Hematopoietic multipotent progenitor cell treated with erythropoietin and hydrocortisone succinate and interleukin-3 and kit ligand, for 6 days (in vitro differentiated cells): ENCODE results near the gene CSF3R.
"Not testable (repeated sequence)": the region's sequence is repeated elsewhere in the genome, so short reads cannot be mapped to it uniquely, and the experiment has no call there.

Experiments used
- DNase-seq: peaks from one replicate; pipeline ENCODE4 v3.0.0-alpha.2; 2015

The CSF3R gene

GRCh38 chr1:36512842-36513241 is 30.1 kb upstream of the CSF3R start:
- DNase-seq, result no peak

GRCh38 chr1:36511804-36512798 is 29.4 kb upstream of the CSF3R start:
- DNase-seq, result no peak

- not testable (repeated sequence) for DNase-seq
These were observed 28.5 kb upstream of the CSF3R start for GRCh38 chr1:36511220-36511619.

GRCh38 chr1:36510418-36510817 is 27.7 kb upstream of the CSF3R start:
- DNase-seq, result no peak

DNA sequence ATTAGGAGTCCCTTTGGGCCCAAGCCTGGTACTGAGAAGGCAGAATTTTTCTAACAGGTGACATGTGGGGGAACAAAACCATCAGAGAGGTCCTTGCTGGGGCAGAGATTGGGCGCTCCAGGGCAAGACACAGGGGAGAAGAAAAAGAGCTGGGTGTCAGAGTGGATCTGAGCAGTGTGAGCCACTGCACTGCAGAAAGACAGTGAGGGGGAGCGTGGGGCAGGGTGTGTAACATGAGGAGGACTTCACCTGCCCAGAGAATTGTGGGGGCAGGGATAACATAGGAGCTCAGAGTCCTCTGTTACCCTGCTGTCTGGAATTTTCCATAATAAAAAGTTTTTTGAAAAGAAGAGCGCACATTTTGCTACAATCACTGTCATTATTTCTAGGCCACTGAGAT is 25.5 kb upstream of the CSF3R start:
- DNase-seq, result no peak

DNA sequence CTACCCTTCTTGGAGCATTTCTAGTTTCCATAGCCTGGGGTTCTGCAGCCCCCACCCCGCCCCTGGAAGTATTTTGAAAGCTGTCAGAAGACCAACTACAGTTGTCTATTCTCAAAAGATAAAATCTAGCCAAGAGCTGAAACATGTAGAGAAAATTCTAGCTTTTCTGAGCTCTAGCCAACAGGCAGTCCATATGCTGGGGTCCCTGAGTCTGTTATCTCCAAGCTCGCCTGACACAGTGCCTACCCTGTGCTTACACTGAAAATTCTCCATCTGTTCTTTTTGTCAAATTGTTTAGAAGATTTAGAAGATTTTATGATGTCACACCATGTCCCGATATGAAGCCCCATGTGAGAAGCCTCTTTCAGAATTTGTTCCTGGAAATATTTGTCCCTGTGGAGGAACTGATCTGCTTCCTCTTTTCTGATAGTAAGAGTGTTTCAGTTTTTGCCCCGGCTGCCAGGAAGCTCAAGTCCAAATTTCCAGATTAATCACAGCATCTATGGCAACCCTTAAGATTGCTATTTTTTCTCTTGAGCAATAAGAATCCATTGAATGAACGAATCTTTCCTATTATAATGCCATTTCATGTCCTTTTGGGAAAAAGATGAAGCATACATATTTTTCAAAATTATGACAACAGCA is 23.7 kb upstream of the CSF3R start:
- DNase-seq, result no peak

DNA sequence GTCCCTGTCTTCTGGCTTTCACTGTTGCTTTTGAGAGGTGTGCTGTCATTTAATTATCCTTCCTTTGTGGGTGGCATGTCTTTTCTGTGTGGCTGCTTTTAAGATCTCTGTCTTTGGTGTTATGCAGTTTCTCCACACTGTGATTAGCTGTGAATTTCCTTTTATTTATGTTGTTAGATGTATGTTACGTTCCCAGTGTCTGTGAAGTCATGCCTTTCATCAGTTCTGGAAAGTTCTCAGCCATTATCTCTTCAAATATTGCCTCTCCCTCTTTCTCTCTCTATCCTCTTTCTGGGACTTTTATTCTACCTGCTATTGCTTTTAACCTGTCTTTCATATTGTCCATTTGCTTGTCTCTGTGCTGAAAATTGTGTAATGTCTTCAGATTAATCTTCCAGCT is 21.0 kb upstream of the CSF3R start:
- no peak for DNase-seq

DNA sequence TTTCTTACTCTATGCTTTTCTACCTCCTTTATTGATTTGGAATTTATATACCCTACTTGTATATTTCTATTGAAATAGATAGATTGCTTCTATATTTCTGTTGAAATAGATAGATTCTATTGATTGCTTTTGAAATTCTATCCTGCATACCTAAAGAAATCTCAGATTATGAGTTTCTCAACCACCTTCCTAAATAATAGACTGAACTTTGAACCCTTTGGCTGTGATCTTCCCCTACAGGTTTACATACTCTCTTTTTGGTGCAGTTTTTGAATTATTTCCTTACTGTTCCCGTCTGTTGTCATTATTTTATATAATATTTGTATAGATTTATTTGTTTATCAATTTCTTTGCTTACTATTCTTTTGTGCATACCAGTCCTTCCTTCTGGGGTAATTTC is 20.4 kb upstream of the CSF3R start:
- DNase-seq, result no peak

DNA sequence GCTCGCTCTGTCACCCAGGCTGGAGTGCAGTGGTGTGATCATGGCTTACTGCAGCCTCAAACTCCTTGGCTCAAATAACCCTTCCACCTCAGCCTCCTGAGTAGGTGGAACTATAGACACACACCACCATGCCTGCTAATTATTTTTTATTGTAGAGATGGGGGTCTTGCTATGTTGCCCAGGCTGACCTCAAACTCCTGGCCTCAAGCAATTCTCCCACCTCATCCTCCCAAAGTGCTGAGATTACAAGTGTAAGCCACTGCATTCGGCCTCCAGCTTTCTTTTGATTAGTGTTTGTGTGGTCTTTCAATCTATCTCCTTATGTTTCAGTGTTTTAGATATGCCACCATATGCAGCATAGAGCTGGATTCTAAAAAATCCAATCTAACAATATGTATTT is 19.9 kb upstream of the CSF3R start:
- no peak for DNase-seq

GRCh38 chr1:36501911-36502310 is 19.2 kb upstream of the CSF3R start:
- DNase-seq, result not testable (repeated sequence)

DNA sequence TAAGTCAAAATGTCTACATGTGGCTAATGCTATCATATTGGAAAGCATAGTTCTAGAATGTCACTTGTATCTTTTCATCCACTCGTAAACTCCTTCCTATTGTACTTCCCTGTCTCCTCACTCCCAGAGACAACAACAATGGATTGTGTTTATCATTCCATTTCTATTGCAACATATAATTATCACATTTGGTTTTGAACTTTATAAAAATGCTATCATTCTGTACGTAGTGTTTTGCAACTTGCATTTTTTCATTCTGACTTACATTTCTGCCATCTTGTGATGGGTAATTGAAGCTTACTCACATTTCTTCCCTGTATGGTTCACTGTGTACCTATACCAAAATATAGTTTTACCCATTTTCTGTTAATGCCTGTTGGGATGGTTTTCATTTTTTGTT is 14.5 kb upstream of the CSF3R start:
- DNase-seq, result no peak

- no peak for DNase-seq
These were observed 12.3 kb upstream of the CSF3R start for GRCh38 chr1:36494971-36495370.

DNA sequence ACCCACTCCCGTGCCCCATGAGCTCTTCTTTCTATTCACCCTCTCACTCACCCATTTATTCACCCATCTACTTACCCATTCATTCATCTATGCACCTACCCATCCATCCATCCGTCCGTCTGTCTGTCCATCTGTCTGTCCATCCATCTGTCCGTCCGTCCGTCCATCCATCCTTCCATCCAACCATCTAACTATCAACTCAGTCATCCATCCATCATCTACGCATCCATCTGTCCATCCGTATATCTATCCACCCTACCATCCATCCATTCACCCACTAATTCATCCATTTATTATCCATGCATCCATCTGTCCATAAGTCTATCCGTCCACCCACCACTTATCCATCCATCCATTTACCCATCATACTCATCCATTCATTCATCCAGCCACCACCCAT is 10.8 kb upstream of the CSF3R start:
- DNase-seq, result no peak

DNA sequence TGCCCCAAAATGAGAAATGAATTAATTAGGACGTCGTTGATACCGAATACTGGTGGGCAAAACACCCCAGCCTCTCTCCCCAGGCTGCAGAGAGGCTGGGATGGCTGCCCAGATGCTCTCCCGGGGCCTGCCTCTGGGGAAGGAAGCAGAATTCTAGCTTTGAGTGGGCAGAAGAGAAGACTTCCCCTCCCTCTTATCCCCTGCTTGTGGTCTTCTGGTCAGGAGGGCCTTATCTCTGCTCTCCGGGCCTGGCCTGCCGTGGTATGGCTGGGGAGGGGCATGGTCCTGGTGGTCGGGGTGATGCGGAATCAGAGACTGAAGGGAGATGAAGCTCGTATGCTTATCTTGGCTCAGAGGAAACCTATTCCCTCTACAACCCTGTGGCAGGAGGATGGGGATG is 9.8 kb upstream of the CSF3R start:
- peak; percentile 83 for DNase-seq

DNA sequence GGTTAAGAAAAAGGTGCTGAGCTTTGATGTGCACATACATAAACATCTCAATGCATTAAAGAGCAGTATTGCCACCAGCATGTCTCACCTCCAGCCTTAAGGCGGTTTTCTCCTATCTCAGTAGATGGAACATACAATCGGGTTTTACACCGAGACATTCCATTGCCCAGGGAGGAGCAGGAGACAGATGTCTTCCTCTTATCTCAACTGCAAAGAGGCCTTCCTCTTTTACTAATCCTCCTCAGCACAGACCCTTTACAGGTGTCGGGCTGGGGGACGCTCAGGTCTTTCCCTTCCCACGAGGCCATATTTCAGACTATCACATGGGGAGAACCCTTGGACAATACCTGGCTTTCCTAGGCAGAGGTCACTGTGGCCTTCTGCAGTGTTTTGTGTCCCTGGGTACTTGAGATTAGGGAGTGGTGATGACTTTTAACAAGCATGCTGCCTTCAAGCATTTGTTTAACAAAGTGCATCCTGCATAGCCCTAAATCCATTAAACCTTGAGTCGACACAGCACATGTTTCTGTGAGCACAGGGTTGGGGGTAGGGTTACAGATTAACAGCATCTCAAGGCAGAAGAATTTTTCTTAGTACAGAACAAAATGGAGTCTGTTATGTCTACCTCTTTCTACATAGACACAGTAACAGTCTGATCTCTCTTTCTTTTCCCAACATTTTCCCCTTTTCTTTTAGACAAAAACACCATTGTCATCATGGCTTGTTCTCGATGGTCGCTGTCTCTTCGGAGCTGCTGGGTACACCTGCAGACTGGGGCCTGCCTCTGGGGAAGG is 6.7 kb upstream of the CSF3R start:
- not testable (repeated sequence) for DNase-seq

- DNase-seq, result no peak
These were observed 5.2 kb upstream of the CSF3R start for GRCh38 chr1:36487906-36488305.

DNA sequence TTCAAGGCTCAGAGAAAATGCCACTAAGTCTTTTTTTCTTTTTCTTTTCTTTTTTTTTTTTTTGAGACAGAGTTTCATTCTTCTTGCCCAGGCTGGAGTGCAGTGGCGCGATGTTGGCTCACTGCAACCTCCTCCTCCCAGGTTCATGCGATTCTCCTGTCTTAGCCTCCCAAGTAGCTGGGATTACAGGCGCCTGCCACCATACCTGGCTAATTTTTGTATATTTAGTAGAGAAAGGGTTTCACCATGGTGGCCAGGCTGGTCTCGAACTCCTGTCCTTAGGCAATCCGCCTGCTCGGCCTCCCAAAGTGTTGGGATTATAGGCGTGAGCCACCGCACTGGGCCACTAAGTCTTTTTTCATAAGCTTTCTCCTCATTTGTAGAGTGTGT is 4.6 kb upstream of the CSF3R start:
- DNase-seq, result not testable (repeated sequence)

GRCh38 chr1:36486439-36487335 is 4.0 kb upstream of the CSF3R start:
- peak; percentile 71 for DNase-seq

GRCh38 chr1:36486093-36486438 is 3.4 kb upstream of the CSF3R start:
- DNase-seq, result no peak

DNA sequence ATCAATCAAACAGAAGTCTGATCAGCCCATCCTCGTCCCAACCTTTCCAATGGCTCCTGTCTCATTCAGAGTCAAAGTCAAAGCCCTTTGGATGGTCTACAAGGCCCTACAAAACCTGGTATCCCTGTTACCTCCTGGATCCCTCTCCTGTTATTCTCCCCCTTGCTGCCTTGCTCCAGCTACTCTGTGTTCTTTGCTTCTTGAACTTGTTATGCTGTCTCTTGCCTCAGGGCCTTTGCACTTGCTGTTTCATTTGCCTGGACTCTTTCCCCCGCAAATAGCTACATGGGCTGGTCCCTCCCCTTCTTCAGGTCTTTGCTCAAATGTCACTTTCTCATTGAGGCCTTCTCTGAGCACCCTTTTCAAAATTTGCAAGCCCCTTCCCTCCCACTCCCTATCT is 1.4 kb upstream of the CSF3R start:
- no peak for DNase-seq

DNA sequence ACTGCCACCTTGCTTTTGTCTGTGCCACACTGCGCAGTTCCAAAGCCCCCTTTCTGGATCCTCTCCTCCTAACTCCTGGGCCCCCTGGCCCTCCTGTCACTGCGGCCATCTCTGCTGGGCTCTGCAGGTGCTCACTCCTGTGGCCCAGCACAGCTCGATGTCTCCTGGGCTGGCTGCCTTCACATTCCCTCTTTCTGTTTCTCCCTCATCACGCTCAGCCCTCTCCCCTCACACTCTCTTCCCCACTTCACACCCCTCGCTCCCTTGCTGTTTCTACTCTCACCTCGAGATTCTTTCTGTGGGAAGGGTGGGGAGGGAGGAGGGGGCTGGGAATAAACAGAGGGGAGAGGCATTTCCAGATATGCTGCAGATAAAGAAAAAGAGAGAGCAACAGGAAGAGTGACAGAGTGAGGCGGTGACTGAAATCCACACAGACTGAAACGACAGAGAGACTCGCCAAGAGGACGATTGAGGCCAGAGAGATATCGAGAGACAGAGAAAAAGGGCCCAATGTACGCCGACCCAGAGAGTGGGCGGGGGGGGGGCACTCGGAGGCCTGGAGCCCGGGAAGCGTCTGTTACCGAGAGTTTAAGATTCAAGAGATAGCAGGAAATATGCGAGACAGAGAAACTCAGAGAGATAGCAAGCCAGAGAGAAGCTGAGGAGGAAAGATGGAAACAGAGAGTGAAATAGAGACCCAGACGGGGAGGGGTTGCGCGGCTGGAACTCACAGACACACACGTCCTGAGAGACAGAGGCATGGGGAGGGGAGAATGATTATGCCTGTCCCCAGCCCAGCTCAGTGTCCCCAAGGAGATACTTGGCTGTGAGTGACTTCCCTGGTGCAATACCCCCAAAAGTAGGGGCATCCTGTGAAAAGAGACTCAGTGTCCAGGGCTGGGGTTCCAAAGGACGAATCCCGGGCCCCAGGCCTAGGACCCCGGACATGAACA is 666 bp downstream of the CSF3R start:
- DNase-seq, result peak; percentile 37
